NCI-H1105 treated with DMSO at 0.1 percent for 48 hours (cell line): ENCODE results near the gene ASCL5.
"Not testable (repeated sequence)": the region's sequence is repeated elsewhere in the genome, so short reads cannot be mapped to it uniquely, and the experiment has no call there.

Source experiments
- DNase-seq: peaks from one replicate; lab custom pipeline; 2025; lab: John Stamatoyannopoulos, UW

ASCL5 gene, protein sequence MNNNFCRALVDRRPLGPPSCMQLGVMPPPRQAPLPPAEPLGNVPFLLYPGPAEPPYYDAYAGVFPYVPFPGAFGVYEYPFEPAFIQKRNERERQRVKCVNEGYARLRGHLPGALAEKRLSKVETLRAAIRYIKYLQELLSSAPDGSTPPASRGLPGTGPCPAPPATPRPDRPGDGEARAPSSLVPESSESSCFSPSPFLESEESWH

DNA sequence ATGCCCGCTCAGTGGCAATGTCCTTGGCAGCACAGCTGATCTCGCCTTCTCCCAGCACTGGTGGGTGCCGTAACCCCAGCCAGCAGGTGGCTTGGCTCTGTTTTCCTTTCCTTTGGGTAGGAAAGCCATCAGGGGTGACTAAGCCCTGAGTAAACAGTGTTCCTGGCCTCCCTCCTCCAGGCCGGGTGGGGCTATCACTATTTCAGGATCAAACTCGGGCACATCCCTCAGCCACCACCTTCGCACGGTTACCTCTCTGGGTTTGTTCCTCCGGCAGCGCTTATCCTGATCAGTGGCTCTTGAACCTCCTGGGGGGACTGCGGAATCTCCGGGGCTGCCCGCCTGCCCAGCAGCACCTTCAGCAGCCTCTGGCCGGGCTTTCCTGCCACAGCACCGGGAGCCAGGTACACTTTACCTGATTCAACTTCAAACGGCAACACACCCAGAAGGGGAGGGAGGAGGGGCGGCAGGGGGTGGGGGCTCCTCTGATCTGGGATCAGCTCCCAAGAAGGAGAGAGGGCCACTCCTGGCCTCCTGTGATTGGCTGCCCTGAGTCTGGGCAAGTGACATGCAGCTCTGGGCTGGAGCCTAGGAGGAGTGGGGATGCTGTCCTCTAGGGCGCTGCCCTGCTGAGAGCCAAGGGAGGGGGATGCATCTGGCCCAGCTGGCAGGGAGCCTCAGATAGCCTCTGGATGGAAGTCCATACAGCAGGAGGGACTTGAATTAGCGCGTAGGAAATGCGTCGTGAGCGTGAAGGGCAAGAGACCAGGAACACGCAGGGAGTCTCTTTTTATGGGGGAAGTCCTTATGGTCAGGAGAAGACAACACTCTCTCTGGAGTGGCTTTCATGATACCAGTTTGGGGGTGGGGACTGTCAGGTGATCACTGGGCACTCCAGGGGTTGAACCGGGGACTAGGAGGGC lies at the start of gene ASCL5:
ASCL5 (minus strand) TSS at position 353 of the 923 bp plus-strand sequence. CDS start 11,812 bp downstream, outside the sequence.
- DNase-seq, result peak; percentile 38

DNA sequence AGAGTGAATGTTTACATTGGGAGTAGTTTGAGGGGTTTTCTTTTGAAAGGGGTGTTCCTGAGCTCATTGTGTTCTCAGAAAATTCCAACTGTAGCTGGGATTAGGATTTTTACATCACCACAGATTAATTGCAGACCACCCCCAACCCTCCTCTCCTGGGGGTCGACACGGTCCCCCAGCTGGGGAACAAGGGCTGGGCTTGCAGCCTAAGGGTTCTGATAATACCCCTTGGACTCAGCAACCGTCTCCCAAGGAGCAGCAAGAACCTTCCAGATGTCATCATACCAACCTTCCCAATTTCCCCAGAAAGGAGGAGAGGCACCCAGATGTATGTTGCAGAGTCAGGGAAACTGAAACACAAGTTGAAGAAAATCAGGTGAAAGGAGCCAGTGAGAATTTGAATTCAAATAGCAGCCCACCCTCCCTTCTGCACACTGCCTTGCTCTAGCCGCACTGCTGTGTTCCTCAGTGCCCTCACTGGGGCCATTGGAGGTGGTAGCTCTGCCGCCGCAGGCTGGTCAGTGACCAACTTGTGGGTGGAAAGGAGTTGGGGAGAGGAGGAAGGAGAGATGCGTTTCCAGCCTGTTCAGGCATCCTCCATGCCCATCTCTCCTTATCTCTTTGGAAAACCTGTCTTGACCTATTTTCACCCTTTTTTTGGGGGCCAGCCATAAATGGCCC lies 49.0 kb upstream of the ASCL5 start:
- DNase-seq, result no peak

- no peak for DNase-seq
These were observed 46.8 kb upstream of the ASCL5 start for GRCh38 chr1:201173736-201174135.

- DNase-seq, result no peak
These were observed 46.1 kb upstream of the ASCL5 start for GRCh38 chr1:201172999-201173610.

DNA sequence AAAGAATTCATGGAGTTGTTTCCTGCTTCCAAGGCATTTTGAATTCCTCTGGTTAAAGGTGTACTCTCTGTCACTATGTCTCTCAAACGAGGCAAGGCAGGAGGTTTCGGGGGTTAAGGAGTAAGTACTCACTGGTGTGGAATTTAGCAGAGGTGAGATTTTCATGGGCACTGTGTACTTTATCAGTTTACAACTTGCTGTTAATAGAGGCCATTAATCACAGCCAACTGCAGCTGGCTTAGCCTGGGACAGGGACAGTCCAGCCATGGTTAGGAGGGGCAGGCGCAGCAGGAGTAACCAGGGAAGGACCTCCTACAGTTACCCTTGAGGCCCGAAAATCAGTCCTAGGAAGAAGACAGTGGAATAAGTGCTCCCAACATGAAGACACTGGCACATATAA lies 45.3 kb upstream of the ASCL5 start:
- no peak for DNase-seq

DNA sequence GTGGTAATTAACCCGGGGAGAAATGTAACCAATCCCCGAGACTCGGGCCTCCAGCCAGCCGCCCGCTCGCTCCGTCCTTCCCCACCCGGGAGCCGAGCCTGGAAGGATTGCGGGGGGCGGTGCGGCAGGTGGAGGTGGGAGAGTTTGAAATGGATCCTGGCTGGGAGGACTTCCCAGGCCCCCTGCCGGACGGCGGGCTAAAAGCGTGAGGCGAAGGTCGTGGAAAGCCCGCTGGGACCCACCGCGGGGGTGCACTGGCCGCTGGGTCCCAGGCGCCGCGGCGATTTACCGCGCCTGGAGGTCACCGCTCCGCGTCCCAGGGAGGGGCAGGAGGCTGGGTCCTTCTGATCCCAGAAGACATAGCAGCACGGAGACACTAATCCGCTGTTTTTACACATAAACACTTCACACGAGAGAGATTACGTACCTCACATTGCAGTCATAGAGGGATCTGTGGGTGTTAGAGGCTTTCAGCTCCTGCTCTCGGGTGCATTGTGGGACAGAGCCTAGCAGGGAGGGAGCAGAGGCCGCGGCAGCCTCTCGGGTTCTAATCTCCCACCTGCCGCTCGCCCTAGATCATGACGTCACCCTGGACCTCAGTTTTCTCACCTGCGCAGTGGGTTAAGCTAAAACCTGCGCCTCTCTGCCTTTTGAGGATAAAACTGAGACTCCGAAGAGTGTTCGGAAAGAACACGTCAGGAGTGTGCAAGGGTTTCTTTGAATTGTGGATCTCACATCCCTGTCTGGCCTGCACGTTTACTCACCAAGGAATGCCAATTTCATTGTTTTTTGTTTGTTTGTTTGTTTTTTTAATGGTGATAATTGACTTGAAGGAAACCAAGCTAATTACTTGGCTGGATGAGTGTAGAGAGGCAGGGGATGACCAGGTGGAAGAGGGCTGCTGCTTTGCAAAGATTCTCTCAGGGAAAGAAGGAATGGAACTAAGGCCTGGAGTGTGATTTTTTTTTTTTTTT lies 44.4 kb upstream of the ASCL5 start:
- DNase-seq, result peak; percentile 67

DNA sequence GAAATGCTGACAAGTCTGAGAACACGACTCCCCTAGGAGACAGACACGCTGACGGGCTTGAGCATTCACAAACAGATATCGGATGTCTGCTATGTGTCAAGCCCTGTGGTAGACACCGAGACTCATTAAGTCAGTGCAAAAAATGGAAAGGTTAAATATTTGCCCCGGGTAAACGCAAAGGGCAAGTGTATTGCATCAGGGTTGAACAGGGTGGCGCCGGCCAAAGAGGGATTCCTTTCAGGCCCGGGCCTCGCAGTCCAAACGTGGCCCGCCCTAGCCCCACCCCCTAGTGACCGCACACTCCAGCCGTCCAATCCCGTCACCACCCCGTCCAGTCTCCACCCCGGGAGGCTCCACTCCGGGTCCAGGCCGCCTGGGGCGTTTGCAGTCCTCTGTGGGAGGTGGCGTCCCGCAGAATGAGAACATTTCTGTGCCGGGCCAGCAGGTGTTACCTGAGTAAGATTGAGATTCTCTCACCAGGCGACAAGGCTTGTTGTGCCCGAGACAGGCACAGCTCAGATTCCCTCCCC lies 43.6 kb upstream of the ASCL5 start:
- DNase-seq, result peak; percentile 91

DNA sequence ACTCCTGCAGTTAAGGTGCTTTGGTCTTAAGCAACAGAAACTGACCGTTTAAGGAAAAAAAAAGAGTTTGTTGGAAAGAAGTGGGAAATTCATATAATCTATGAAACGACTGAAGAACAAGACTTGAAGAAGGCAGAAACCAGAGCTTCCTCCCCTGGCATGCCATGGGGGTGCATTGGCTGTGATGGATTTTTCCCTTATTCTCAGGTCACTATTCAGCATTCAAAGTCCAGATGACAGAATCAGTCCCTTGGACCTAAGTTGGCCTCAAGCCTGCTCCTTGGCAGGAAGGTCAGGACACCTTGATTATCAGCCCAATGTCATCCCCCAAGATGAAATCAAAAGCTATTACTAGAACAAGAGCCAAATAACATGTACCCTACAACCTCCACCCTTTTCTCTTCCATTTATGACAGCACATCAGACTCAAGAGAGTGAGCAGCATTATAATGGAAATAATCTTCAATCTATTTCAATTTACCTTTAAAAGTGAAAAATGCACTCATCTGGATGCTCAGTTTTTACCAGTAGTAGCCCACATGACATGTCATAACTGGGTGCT lies 43.1 kb upstream of the ASCL5 start:
- DNase-seq, result no peak

GRCh38 chr1:201169203-201169602 lies 42.2 kb upstream of the ASCL5 start:
- no peak for DNase-seq

- DNase-seq, result peak; percentile 70
These were observed 40.3 kb upstream of the ASCL5 start for GRCh38 chr1:201167041-201167991.

- no peak for DNase-seq
These were observed 37.7 kb upstream of the ASCL5 start for GRCh38 chr1:201164645-201165044.

DNA sequence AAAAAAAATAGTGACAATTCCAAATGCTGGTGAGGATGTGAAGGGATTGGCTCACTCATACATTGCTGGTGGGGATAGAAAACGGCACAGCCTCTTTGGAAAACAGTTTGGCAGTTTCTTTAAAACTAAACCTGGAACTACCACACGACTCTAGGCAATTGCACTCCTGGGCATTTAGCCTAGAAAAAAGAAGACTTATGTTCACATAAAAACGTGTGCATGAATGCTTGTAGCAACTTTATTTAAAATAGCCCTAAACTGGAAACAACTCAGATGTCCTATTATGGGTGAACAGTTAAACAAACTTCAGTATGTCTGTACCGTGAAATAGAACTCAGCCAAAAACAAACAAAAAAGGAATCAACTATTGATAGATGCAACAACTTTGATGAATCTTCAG lies 36.7 kb upstream of the ASCL5 start:
- DNase-seq, result no peak

DNA sequence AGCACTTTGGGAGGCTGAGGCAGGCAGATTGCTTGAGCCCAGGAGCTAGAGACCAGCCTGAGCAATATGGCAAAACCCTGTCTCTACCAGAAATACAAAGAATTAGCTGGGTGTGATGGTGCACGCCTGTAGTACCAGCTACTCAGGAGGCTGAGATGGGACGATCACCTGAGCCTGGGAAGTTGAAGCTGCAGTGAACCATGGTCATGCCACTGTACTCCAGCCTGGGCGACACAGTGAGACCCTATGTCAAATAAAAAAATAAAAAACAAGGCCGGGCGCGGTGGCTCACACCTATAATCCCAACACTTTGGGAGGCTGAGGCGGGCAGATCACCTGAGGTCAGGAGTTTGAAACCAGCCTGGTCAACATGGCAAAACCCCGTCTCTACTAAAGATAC lies 36.1 kb upstream of the ASCL5 start:
- not testable (repeated sequence) for DNase-seq

DNA sequence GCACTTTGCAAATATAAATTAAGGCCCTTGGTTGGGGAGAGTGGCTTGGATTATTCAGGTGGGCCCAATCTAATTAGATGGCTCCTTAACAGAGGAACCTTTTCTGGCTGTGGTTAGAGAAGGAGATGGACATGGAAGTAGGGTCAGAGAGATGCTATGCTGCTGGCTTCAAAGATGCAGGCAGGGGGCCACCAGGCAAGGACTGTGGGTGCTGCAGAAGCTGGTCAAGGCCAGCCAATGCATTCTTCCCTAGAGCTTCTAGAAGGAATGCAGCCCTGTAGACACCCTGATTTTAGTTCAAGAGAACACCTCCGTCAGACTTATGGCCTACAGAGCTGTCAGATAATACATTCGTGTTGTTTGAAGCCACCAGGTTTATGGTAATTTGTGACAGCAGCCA lies 31.0 kb upstream of the ASCL5 start:
- DNase-seq, result no peak

DNA sequence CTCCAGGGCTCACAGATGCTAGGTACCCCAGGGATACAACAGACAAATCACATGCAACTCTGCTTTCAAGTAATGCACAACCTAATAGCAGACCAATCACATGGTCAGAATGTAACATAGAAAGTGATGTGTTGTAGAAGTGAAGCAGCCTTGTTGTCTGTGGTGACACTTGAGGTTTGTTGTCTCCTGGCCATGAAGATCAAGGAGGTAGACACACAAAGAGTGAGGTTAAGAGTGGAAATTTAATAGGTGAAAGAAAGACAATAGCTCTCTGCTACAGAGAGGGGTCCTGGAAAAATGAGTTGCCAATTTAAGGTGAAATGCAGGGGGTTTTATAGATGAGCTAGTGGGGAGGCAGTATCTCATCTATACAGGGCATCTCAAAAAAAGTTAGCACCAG lies 29.8 kb upstream of the ASCL5 start:
- DNase-seq, result no peak

- DNase-seq, result no peak
These were observed 29.4 kb upstream of the ASCL5 start for GRCh38 chr1:201156346-201156745.

GRCh38 chr1:201155354-201155753 lies 28.4 kb upstream of the ASCL5 start:
- DNase-seq, result no peak

GRCh38 chr1:201154389-201155165 lies 27.6 kb upstream of the ASCL5 start, which contains the start of gene TMEM9:
Gene TMEM9, minus strand, starts transcription at chr1:201154474. Its CDS starts 551 bp downstream, at chr1:201153923.
- DNase-seq, result peak; percentile 94
